GM23338 (cell line): ENCODE data around the gene PPHLN1. TPM values are rescaled to one million over a fixed set of nuclear protein-coding genes. Genes with fewer than 3 reads are reported as not detected.

Source experiments
- ATAC-seq: fragments of 200-7000 bp; cut with Tn5 transposase; 3 replicates; pipeline ENCODE4 v1.9.1; 2020
- DNase-seq: peaks from one replicate; pipeline ENCODE4 v3.0.0-alpha.2; 2015; ENCODE audit warnings: low spot score
- H2AFZ ChIP-seq: fragments of 200-600 bp; sonication (generic); 2 replicates; pipeline ENCODE4 v1.8.0; 2016; ENCODE audit warnings: antibody characterized with exemption, mild to moderate bottlenecking, moderate library complexity
- H3F3A ChIP-seq: fragments of 200-600 bp; sonication (generic); replicated peaks from 2 replicates; pipeline ENCODE4 v1.8.0; 2017; ENCODE audit warnings: antibody characterized with exemption, mixed run types, low read depth
- H3K27ac ChIP-seq: fragments of 200-600 bp; sonication (generic); 2 replicates; pipeline ENCODE4 v1.6.1; 2016; ENCODE audit warnings: low read depth
- H3K27me3 ChIP-seq: fragments of 200-600 bp; sonication (generic); 2 replicates; pipeline ENCODE4 v1.8.0; 2016; ENCODE audit warnings: mild to moderate bottlenecking, mixed run types, moderate library complexity; ENCODE audit not compliant: insufficient read depth
- H3K36me3 ChIP-seq: fragments of 200-600 bp; sonication (generic); 2 replicates; pipeline ENCODE4 v1.8.0; 2016; ENCODE audit warnings: mild to moderate bottlenecking; ENCODE audit not compliant: insufficient read depth
- H3K4me1 ChIP-seq: fragments of 200-600 bp; sonication (generic); 2 replicates; pipeline ENCODE4 v1.8.0; 2016; ENCODE audit warnings: mild to moderate bottlenecking, moderate library complexity; ENCODE audit not compliant: insufficient read depth
- H3K4me2 ChIP-seq: fragments of 200-600 bp; sonication (generic); 2 replicates; pipeline ENCODE4 v1.7.1; 2017; ENCODE audit warnings: mixed run types
- H3K4me3 ChIP-seq: fragments of 200-600 bp; sonication (generic); 2 replicates; pipeline ENCODE4 v1.6.1; 2016; ENCODE audit warnings: mixed run types
- H3K79me2 ChIP-seq: fragments of 200-600 bp; sonication (generic); replicated peaks from 2 replicates; pipeline ENCODE4 v1.8.0; 2017; ENCODE audit warnings: mild to moderate bottlenecking; ENCODE audit not compliant: insufficient read depth
- H3K9me2 ChIP-seq: fragments of 200-600 bp; sonication (generic); 2 replicates; pipeline ENCODE4 v1.8.0; 2017; ENCODE audit not compliant: insufficient read depth
- H4K20me1 ChIP-seq: fragments of 200-600 bp; sonication (generic); replicated peaks from 2 replicates; pipeline ENCODE4 v1.8.0; 2017; ENCODE audit warnings: mild to moderate bottlenecking; ENCODE audit not compliant: insufficient read depth
- H3K27ac Mint-ChIP-seq: 2 replicates; pipeline ENCODE4 v1.8.0; 2020; ENCODE audit warnings: inconsistent platforms, mild to moderate bottlenecking, moderate library complexity, mixed read lengths
- H3K27me3 Mint-ChIP-seq: 3 replicates; pipeline ENCODE4 v1.8.0; 2022; ENCODE audit warnings: low read depth, mild to moderate bottlenecking, moderate library complexity, mixed read lengths, inconsistent platforms; ENCODE audit not compliant: insufficient read depth, poor library complexity
- H3K36me3 Mint-ChIP-seq: 3 replicates; pipeline ENCODE4 v1.8.0; 2021; ENCODE audit warnings: low read depth, mild to moderate bottlenecking, inconsistent platforms, moderate library complexity, mixed read lengths
- H3K4me1 Mint-ChIP-seq: 3 replicates; pipeline ENCODE4 v1.8.0; 2020; ENCODE audit warnings: mild to moderate bottlenecking, inconsistent platforms, mixed read lengths
- H3K4me3 Mint-ChIP-seq: 3 replicates; pipeline ENCODE4 v1.8.0; 2021; ENCODE audit warnings: moderate library complexity, mild to moderate bottlenecking, inconsistent platforms, mixed read lengths
- H3K9me3 Mint-ChIP-seq: 3 replicates; pipeline ENCODE4 v1.8.0; 2020; ENCODE audit warnings: moderate library complexity, mild to moderate bottlenecking, inconsistent platforms, mixed read lengths
- CREB1 ChIP-seq: fragments of 250-450 bp; sonication (Bioruptor Pico); IDR thresholded peaks from 2 replicates; pipeline ENCODE4 v1.5.0; 2020; ENCODE audit warnings: low read depth, mild to moderate bottlenecking, moderate library complexity
- EZH2phosphoT487 ChIP-seq: fragments of 200-600 bp; sonication (generic); IDR thresholded peaks from one replicate; pipeline ENCODE4 v1.8.1; 2018; ENCODE audit warnings: antibody characterized with exemption; ENCODE audit not compliant: unreplicated experiment
- JUNB ChIP-seq: IDR thresholded peaks from one replicate; pipeline ENCODE4 v1.6.1; 2016; ENCODE audit warnings: antibody characterized with exemption; ENCODE audit not compliant: unreplicated experiment
- NANOG ChIP-seq: IDR thresholded peaks from 2 replicates; pipeline ENCODE4 v1.6.1; 2016; ENCODE audit warnings: antibody characterized with exemption, borderline replicate concordance
- POLR2AphosphoS5 ChIP-seq: IDR thresholded peaks from 2 replicates; pipeline ENCODE4 v1.6.1; 2016; ENCODE audit warnings: antibody characterized with exemption, low read depth
- STAT1 ChIP-seq: IDR thresholded peaks from one replicate; pipeline ENCODE4 v1.6.1; 2016; ENCODE audit warnings: antibody characterized with exemption; ENCODE audit not compliant: unreplicated experiment
- ZNF331 ChIP-seq: fragments of 250-450 bp; sonication (Bioruptor Pico); IDR thresholded peaks from 2 replicates; pipeline ENCODE4 v1.5.0; 2020; ENCODE audit warnings: low read depth, mild to moderate bottlenecking, moderate library complexity
- polyA plus RNA-seq: library from polyadenylated mRNA; unstranded; fragments of >200 nt; fragmentation: Nextera tagmentation; extraction: Ambion mirVana; gene quantifications from 2 replicates; pipeline ENCODE4 v1.2.1, GENCODE V29; 2016
- total RNA-seq: library from RNA; depleted of rRNA; stranded (reverse); fragments of >200 nt; shearing (Covaris generic); gene quantifications from 2 replicates; pipeline ENCODE4 v1.2.3, GENCODE V29; 2014
- TF ChIP-seq, protein P1 (sequence below): IDR thresholded peaks from 2 replicates; pipeline ENCODE4 v1.6.1; 2016; ENCODE audit warnings: antibody characterized with exemption
- TF ChIP-seq, protein P2 (sequence below): IDR thresholded peaks from one replicate; pipeline ENCODE4 v1.6.1; 2018; ENCODE audit warnings: antibody characterized with exemption; ENCODE audit not compliant: unreplicated experiment
- TF ChIP-seq, protein P3 (sequence below), 2 experiments: fragments of 200-600 bp in 1 of 2; sonication (generic) in 1 of 2; conservative IDR thresholded peaks; 2 replicates each; pipeline versions ENCODE4 v1.5.1 to v1.6.1; 2016 to 2017; ENCODE audit warnings: antibody characterized with exemption in 2 of 2, low read depth in 2 of 2, mild to moderate bottlenecking in 2 of 2, moderate library complexity in 1 of 2

Gene PPHLN1
- total and polyA plus RNA-seq, 2 experiments from 2014 or later, result 93.0 to 103 TPM

DNA sequence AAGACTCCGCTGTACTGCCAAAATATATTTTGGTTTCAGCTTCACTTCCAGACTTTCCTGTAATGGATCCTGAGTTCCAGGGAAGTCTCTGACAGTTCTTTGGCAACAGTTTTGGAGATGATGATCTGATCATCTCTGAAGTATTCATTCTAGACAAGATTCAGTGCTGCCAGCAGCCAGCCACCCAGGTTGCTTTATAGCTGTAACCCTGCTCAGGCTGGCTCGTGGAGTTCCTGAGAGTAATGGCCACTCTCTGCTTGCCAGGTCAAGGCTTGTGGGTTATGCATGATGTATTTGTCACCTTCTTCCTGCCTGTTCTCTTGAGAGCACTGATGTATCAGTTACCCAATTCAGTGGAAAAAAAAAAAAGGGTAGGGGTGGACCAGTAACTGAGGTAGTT, 124.3 kb downstream of the PPHLN1 start (continued):
- TF ChIP-seq NANOG, result no peak
- TF ChIP-seq, protein P1, sequence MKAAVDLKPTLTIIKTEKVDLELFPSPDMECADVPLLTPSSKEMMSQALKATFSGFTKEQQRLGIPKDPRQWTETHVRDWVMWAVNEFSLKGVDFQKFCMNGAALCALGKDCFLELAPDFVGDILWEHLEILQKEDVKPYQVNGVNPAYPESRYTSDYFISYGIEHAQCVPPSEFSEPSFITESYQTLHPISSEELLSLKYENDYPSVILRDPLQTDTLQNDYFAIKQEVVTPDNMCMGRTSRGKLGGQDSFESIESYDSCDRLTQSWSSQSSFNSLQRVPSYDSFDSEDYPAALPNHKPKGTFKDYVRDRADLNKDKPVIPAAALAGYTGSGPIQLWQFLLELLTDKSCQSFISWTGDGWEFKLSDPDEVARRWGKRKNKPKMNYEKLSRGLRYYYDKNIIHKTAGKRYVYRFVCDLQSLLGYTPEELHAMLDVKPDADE, result no peak
- TF ChIP-seq, protein P2, sequence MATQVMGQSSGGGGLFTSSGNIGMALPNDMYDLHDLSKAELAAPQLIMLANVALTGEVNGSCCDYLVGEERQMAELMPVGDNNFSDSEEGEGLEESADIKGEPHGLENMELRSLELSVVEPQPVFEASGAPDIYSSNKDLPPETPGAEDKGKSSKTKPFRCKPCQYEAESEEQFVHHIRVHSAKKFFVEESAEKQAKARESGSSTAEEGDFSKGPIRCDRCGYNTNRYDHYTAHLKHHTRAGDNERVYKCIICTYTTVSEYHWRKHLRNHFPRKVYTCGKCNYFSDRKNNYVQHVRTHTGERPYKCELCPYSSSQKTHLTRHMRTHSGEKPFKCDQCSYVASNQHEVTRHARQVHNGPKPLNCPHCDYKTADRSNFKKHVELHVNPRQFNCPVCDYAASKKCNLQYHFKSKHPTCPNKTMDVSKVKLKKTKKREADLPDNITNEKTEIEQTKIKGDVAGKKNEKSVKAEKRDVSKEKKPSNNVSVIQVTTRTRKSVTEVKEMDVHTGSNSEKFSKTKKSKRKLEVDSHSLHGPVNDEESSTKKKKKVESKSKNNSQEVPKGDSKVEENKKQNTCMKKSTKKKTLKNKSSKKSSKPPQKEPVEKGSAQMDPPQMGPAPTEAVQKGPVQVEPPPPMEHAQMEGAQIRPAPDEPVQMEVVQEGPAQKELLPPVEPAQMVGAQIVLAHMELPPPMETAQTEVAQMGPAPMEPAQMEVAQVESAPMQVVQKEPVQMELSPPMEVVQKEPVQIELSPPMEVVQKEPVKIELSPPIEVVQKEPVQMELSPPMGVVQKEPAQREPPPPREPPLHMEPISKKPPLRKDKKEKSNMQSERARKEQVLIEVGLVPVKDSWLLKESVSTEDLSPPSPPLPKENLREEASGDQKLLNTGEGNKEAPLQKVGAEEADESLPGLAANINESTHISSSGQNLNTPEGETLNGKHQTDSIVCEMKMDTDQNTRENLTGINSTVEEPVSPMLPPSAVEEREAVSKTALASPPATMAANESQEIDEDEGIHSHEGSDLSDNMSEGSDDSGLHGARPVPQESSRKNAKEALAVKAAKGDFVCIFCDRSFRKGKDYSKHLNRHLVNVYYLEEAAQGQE, result no peak

DNA sequence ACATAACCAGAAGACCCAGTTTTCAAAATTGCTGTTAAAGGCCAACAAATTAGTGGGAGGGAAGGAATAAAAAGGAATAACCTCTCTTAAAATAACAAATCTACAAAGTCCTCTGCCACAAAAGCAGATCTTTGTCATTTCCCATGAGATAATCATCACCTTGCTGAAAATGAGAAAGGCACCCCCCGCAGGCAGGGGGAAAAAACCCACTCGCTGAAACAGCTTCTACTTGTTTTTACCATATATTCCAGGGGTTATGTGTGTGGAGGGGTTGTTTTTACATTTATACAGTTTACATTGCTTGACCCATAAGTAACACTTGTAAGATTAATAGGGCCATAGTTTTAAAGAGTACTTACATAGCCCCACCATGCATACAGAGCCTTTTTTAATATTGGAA, 132.6 kb downstream of the PPHLN1 start:
- Mint-ChIP-seq H3K9me3 (no peaks in the 10 kb centered on the region; the same call in 2 of the 3 replicates), H3K27ac (no peak overlapping the region), H3K4me3 (no peak overlapping the region), H3K4me1 (peaks cover 36% of the 10 kb centered on the region), H3K27me3 (peaks cover 7% of the 10 kb centered on the region), H3K36me3 (peaks cover 65% of the 10 kb centered on the region)
- H3K4me3 ChIP-seq, result no peak overlapping the region
- DNase-seq, result no peak
- peaks cover 40% of the 10 kb centered on the region for H3K4me1 ChIP-seq
- H3F3A ChIP-seq, result peaks cover 7% of the 10 kb centered on the region; the same call in 1 of the 2 replicates
- H3K4me2 ChIP-seq, result peak overlapping the region; percentile 69
- peaks cover 8% of the 10 kb centered on the region; the same call in 1 of the 2 replicates for H3K36me3 ChIP-seq
- H3K79me2 ChIP-seq, result peaks cover 9% of the 10 kb centered on the region
- TF ChIP-seq, protein P1, result no peak
- TF ChIP-seq STAT1, result no peak
- no peak for TF ChIP-seq POLR2AphosphoS5
- TF ChIP-seq CREB1 (CRISPR knock-in tag), result no peak
- TF ChIP-seq ZNF331, result no peak
- no peak for TF ChIP-seq NANOG
- no peak for TF ChIP-seq EZH2phosphoT487
- TF ChIP-seq, protein P3, sequence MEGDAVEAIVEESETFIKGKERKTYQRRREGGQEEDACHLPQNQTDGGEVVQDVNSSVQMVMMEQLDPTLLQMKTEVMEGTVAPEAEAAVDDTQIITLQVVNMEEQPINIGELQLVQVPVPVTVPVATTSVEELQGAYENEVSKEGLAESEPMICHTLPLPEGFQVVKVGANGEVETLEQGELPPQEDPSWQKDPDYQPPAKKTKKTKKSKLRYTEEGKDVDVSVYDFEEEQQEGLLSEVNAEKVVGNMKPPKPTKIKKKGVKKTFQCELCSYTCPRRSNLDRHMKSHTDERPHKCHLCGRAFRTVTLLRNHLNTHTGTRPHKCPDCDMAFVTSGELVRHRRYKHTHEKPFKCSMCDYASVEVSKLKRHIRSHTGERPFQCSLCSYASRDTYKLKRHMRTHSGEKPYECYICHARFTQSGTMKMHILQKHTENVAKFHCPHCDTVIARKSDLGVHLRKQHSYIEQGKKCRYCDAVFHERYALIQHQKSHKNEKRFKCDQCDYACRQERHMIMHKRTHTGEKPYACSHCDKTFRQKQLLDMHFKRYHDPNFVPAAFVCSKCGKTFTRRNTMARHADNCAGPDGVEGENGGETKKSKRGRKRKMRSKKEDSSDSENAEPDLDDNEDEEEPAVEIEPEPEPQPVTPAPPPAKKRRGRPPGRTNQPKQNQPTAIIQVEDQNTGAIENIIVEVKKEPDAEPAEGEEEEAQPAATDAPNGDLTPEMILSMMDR (conservative IDR thresholded peaks at IDR 0.05; ENCODE audit: low read depth in 2 of 2), result peak; percentile 21 to 31; a peak in 2 of 4 replicates
- no peak for TF ChIP-seq JUNB
- no peak overlapping the region for H2AFZ ChIP-seq
- ATAC-seq, result no peak
- no peak overlapping the region for H3K27ac ChIP-seq
- no peaks in the 10 kb centered on the region for H3K27me3 ChIP-seq
- peaks cover 27% of the 10 kb centered on the region; the same call in 1 of the 2 replicates for H4K20me1 ChIP-seq
- H3K9me2 ChIP-seq, result no peaks in the 10 kb centered on the region
